ENCODE measurements around the gene FOSL1.
A peak's percentile ranks its signal among the peaks of the same experiment; 100 is the strongest.

Gene FOSL1

DNA sequence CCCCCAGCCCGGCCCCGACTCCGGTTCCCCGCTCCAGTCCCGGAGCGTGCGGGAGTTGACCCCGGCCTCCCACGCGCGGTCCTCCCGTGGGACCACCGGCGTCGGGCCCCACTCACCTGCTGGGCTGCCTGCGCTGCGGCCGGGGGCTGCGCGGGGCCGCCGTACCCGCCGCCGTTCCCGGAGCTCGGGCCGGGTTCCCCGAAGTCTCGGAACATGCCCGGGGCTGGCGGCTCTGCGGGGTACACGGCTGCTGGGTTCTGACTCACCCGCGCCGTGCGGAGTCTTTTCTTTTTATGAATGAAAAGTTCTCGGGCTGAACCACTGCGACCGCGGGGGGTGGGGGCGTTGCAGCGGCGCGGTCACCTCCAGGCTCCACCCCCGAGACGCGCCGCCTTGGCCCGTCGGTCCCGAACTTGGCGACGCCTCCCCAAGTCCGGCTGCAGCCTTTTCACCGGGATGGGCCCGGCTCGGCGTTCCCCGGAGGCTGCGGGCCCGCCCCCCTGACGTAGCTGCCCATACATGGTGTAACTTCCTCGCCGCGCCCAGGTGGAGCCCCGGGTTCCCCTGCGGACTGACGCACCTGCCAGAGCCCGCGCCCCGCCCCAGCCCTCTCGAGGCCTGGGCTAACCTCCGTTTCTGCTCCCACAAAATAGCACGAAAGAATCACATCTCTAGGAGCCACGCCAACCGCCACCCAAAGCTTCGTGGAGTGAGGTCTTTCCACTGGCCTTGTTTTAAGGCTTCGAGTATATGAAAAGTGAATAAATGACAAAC lies at the start of gene FOSL1:
TSS of gene FOSL1 (minus strand) at position 264 of the 774 bp plus-strand sequence. CDS start at position 215, 49 bp downstream.
- peak within 1 kb of the TSS; percentile 60 for H3K4me3 ChIP-seq (ENCODE audit: low read depth, low read length)
- TF ChIP-seq CTCF (IDR thresholded peaks at IDR 0.05; ENCODE audit: insufficient read depth, low read depth, low read length, missing control alignments), result no peak
- DNase-seq (ENCODE audit: low read depth), result peak; percentile 98

DNA sequence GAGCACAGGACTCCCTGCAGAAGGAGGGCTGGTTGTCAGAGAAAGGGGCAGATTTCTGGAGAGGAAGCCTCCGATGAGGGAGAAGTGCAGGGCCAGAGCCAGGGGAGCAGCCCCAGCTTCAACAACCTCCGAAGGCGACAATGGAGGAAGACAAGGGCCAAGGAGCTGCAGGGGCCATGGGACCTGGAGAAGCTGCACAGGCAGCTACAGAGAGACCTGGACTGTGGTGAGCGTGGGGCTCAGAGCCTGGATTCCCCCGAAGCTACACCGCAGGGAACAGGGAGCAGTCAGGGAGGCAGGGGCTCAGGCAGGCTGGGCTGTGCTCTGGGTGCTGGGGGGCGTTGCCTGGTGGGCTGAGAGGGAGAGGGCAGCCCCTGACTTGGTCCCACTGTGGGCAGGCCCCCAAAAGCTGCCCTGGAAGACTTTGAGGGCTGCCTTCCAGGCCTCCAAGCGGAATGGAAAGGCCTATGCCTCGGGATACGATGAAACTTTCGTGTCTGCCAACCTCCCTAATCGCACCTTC lies 47.5 kb upstream of the FOSL1 start:
- no peak overlapping the region for H3K4me3 ChIP-seq (ENCODE audit: low read depth, low read length)
- TF ChIP-seq CTCF (IDR thresholded peaks at IDR 0.05; ENCODE audit: insufficient read depth, low read depth, low read length, missing control alignments), result no peak
- DNase-seq (ENCODE audit: low read depth), result no peak

DNA sequence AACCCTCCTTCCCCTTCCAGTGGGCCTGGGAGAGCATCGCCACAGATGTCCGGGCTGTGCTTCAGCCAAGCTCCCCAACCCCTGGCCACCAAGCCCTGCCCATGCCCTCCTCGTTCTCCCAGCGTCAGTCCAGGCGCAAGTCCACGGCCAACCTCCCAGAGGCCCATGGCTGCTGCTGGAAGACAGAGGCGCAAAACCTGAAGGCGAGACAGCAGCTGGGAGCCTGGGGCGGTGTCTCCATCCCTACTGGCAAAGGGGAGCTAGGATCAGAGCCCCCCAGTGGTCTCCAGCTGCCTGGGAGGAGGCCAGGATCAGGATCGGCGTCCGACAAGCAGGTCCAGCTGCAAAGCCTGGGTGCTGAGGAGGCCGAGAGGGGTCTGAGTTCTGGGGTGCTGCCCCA lies 46.9 kb upstream of the FOSL1 start:
- DNase-seq (ENCODE audit: low read depth), result no peak
- no peak for TF ChIP-seq CTCF (IDR thresholded peaks at IDR 0.05; ENCODE audit: insufficient read depth, low read depth, low read length, missing control alignments)
- H3K4me3 ChIP-seq (ENCODE audit: low read depth, low read length), result no peak overlapping the region

GRCh38 chr11:65946655-65947054 lies 46.5 kb upstream of the FOSL1 start:
- no peak for TF ChIP-seq CTCF (IDR thresholded peaks at IDR 0.05; ENCODE audit: insufficient read depth, low read depth, low read length, missing control alignments)
- H3K4me3 ChIP-seq (ENCODE audit: low read depth, low read length), result no peak overlapping the region
- DNase-seq (ENCODE audit: low read depth), result no peak

DNA sequence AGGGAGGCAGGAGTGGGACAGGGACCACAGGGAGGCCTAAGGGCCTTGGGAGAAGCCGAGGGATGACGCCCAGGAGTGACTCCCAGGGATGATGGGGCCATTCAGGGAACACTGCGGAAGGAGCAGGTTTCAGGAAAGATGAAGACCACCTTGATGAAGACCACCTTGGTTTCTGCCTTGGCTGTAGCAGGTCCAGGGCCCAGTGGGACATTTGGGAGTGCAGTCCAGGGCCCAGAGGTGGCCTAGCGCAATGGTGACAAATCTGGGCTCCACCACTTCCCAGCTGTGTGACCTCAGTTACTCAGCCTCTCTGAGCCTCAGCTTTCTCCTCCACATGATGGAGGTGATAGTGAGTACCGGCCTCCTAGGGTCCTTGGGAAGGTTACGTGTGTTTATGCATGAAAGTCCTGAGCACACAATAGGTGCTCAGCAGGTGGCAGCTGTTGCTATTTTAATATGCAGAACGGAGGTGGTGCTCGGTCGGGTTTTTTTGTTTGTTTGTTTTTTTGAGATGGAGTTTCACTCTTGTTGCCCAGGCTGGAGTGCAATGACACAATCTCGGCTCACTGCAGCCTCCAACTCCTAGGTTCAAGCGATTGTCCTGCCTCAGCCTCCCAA lies 45.9 kb upstream of the FOSL1 start:
- TF ChIP-seq CTCF (IDR thresholded peaks at IDR 0.05; ENCODE audit: insufficient read depth, low read depth, low read length, missing control alignments), result no peak
- DNase-seq (ENCODE audit: low read depth), result no peak
- H3K4me3 ChIP-seq (ENCODE audit: low read depth, low read length), result no peak overlapping the region

- no peak within 1 kb of the TSS for H3K4me3 ChIP-seq (ENCODE audit: low read depth, low read length)
- no peak for TF ChIP-seq CTCF (IDR thresholded peaks at IDR 0.05; ENCODE audit: insufficient read depth, low read depth, low read length, missing control alignments)
- DNase-seq (ENCODE audit: low read depth), result no peak
These were observed 45.3 kb upstream of the FOSL1 start, which contains the start of gene TSGA10IP for GRCh38 chr11:65945430-65945911. Gene TSGA10IP (plus strand): TSS chr11:65945480. CDS start chr11:65945676, 196 bp downstream.

Measured in GM12865 (cell line).